NCI-H1048 (cell line): ENCODE data around the gene DCAF5.

Experiments
- DNase-seq: peaks from one replicate; lab custom pipeline; 2025; lab: John Stamatoyannopoulos, UW

Gene DCAF5

GRCh38 chr14:69003626-69004025, 149.3 kb downstream of the DCAF5 start:
- no peak for DNase-seq

- no peak for DNase-seq
These were observed 150.8 kb downstream of the DCAF5 start for GRCh38 chr14:69002069-69002468.

- no peak for DNase-seq
These were observed 151.5 kb downstream of the DCAF5 start for GRCh38 chr14:69001375-69001774.
